Peyer's patch (tissue), 4 donors: ENCODE data around the gene GRPEL1.

Source experiments
- CTCF ChIP-seq, 6 experiments: fragments of 450-650 bp in 4 of 6; fragments of 200-600 bp in 2 of 6; sonication (generic) in 1 of 6; IDR thresholded peaks; one replicate each; pipeline ENCODE4 v1.5.1; 2017 to 2019; ENCODE audit warnings: antibody characterized with exemption in 6 of 6, mild to moderate bottlenecking in 3 of 6, moderate library complexity in 1 of 6
- POLR2A ChIP-seq, 2 donors: fragments of 450-650 bp; IDR thresholded peaks; one replicate each; pipeline ENCODE4 v1.5.1; 2017; ENCODE audit warnings: antibody characterized with exemption in 2 of 2, mild to moderate bottlenecking in 2 of 2, moderate library complexity in 2 of 2

- TF ChIP-seq POLR2A (IDR thresholded peaks at IDR 0.05) (no peak), CTCF (IDR thresholded peaks at IDR 0.05) (no peak)
Observed at GRCh38 chr4:7083597-7084563, 16.0 kb upstream of the GRPEL1 start.
